Mesenchymal stem cell (in vitro differentiated cells and primary cell): Measurements from ENCODE around the gene PDE8B.
A peak's percentile ranks its signal among the peaks of the same experiment; 100 is the strongest.

Experiments used
- DNase-seq: peaks from one replicate; pipeline ENCODE4 v3.0.0-alpha.2; 2013
- H2AFZ ChIP-seq: one replicate; pipeline ENCODE4 v1.6.1; 2013; ENCODE audit warnings: low read depth, mild to moderate bottlenecking, control low read depth, inconsistent platforms, low read length, moderate library complexity
- H2AK5ac ChIP-seq: 2 replicates; pipeline ENCODE4 v1.6.1; 2013; ENCODE audit warnings: low read length, moderate library complexity, mild to moderate bottlenecking, inconsistent platforms; ENCODE audit not compliant: severe bottlenecking
- H2BK120ac ChIP-seq: one replicate; pipeline ENCODE4 v1.6.1; 2013; ENCODE audit warnings: low read depth, mild to moderate bottlenecking, inconsistent platforms, low read length, moderate library complexity
- H2BK12ac ChIP-seq, 2 experiments: one replicate each; pipeline ENCODE4 v1.6.1; 2013; ENCODE audit warnings: inconsistent platforms in 2 of 2, low read length in 2 of 2, mild to moderate bottlenecking in 2 of 2, moderate library complexity in 2 of 2, control low read depth in 1 of 2
- H2BK15ac ChIP-seq: one replicate; pipeline ENCODE4 v1.6.1; 2013; ENCODE audit warnings: mild to moderate bottlenecking, low read depth, inconsistent platforms; ENCODE audit not compliant: poor library complexity, severe bottlenecking
- H2BK5ac ChIP-seq: 2 replicates; pipeline ENCODE4 v1.6.1; 2013; ENCODE audit warnings: low read depth, mild to moderate bottlenecking, low read length, control low read depth, inconsistent platforms; ENCODE audit not compliant: poor library complexity, severe bottlenecking
- H3K14ac ChIP-seq, 2 experiments: one replicate each; pipeline ENCODE4 v1.6.1; 2013; ENCODE audit warnings: inconsistent platforms in 2 of 2, low read length in 2 of 2, control low read depth in 1 of 2, mild to moderate bottlenecking in 1 of 2, moderate library complexity in 1 of 2
- H3K18ac ChIP-seq, 2 experiments: one replicate each; pipeline ENCODE4 v1.6.1; 2013; ENCODE audit warnings: inconsistent platforms in 2 of 2, low read length in 2 of 2, control low read depth in 1 of 2, low read depth in 1 of 2, mild to moderate bottlenecking in 1 of 2
- H3K23ac ChIP-seq, 2 experiments: one replicate each; pipeline ENCODE4 v1.6.1; 2013; ENCODE audit warnings: inconsistent platforms in 2 of 2, low read length in 2 of 2, mild to moderate bottlenecking in 2 of 2, moderate library complexity in 2 of 2, control low read depth in 1 of 2
- H3K27ac ChIP-seq: 2 replicates; pipeline ENCODE4 v1.5.1; 2013; ENCODE audit warnings: mild to moderate bottlenecking, moderate library complexity, low read length, control low read depth, inconsistent platforms; ENCODE audit not compliant: poor library complexity, severe bottlenecking
- H3K27me3 ChIP-seq, 2 experiments: 2 replicates each; pipeline versions ENCODE4 v1.6.1 to v1.7.0; 2013; ENCODE audit warnings: low read length in 2 of 2, mild to moderate bottlenecking in 2 of 2, moderate library complexity in 2 of 2, control low read depth in 1 of 2, inconsistent platforms in 1 of 2; ENCODE audit not compliant: control insufficient read depth in 1 of 2, insufficient read depth in 1 of 2
- H3K36me3 ChIP-seq, 2 experiments: 2 replicates each; pipeline versions ENCODE4 v1.6.1 to v1.7.0; 2013; ENCODE audit warnings: low read length in 2 of 2, control low read depth in 1 of 2, inconsistent platforms in 1 of 2, low read depth in 1 of 2, mild to moderate bottlenecking in 1 of 2; ENCODE audit not compliant: insufficient read depth in 2 of 2, control insufficient read depth in 1 of 2
- H3K4ac ChIP-seq, 2 experiments: one replicate each; pipeline ENCODE4 v1.6.1; 2013; ENCODE audit warnings: inconsistent platforms in 2 of 2, low read length in 2 of 2, mild to moderate bottlenecking in 2 of 2, moderate library complexity in 2 of 2, control low read depth in 1 of 2, low read depth in 1 of 2
- H3K4me1 ChIP-seq: 2 replicates; pipeline ENCODE4 v1.6.1; 2013; ENCODE audit warnings: low read depth, low read length, control low read depth; ENCODE audit not compliant: control insufficient read depth, insufficient read depth
- H3K4me2 ChIP-seq: 2 replicates; pipeline ENCODE4 v1.6.1; 2013; ENCODE audit warnings: low read length, mild to moderate bottlenecking, inconsistent platforms; ENCODE audit not compliant: poor library complexity, severe bottlenecking
- H3K4me3 ChIP-seq, 2 experiments: 2 replicates each; pipeline versions ENCODE4 v1.5.1 to v1.7.0; 2013; ENCODE audit warnings: low read length in 2 of 2, mild to moderate bottlenecking in 2 of 2, control low read depth in 1 of 2, low read depth in 1 of 2; ENCODE audit not compliant: insufficient read depth in 1 of 2
- H3K79me1 ChIP-seq: replicated peaks from 2 replicates; pipeline ENCODE4 v1.6.1; 2013; ENCODE audit warnings: mild to moderate bottlenecking, control low read depth, low read length, inconsistent platforms; ENCODE audit not compliant: poor library complexity, severe bottlenecking
- H3K9ac ChIP-seq: 2 replicates; pipeline ENCODE4 v1.7.0; 2013; ENCODE audit warnings: mild to moderate bottlenecking, low read length, moderate library complexity
- H3K9me3 ChIP-seq: 2 replicates; pipeline ENCODE4 v1.7.0; 2013; ENCODE audit warnings: mild to moderate bottlenecking, low read length; ENCODE audit not compliant: control insufficient read depth
- H4K8ac ChIP-seq: one replicate; pipeline ENCODE4 v1.6.1; 2013; ENCODE audit warnings: inconsistent platforms, mild to moderate bottlenecking, low read length, moderate library complexity
- H4K91ac ChIP-seq: one replicate; pipeline ENCODE4 v1.6.1; 2013; ENCODE audit warnings: mild to moderate bottlenecking, low read length, inconsistent platforms
- WGBS: methylation state at CpG from one replicate; pipeline ENCODE4 v1.1.7; 2013; ENCODE audit warnings: mixed read lengths; 5-methylcytosine and 5-hydroxymethylcytosine counted together

Gene PDE8B

GRCh38 chr5:77409870-77410621 is 199.6 kb downstream of the PDE8B start:
- H2BK15ac ChIP-seq: no peak overlapping the region
- DNase-seq: no peak
- no peak overlapping the region for H3K4me2 ChIP-seq
- no peak overlapping the region for H3K9ac ChIP-seq
- no peak overlapping the region for H3K4ac ChIP-seq
- H2BK5ac ChIP-seq: no peak overlapping the region
- no peak overlapping the region for H3K23ac ChIP-seq
- no peak overlapping the region for H2BK120ac ChIP-seq
- H3K4me1 ChIP-seq: peaks cover 1% of the 10 kb centered on the region
- H2AK5ac ChIP-seq: no peak overlapping the region
- H3K4me3 ChIP-seq: no peak overlapping the region
- H3K18ac ChIP-seq: no peak overlapping the region
- no peak overlapping the region for H3K14ac ChIP-seq
- H3K9me3 ChIP-seq: no peaks in the 10 kb centered on the region
- no peaks in the 10 kb centered on the region for H3K79me1 ChIP-seq
- H2BK12ac ChIP-seq: no peak overlapping the region
- no peak overlapping the region for H4K91ac ChIP-seq
- no peaks in the 10 kb centered on the region for H3K36me3 ChIP-seq
- no peak overlapping the region for H2AFZ ChIP-seq
- H3K27me3 ChIP-seq: peaks cover 19 to 21% of the 10 kb centered on the region in 2 experiments
- no peak overlapping the region for H4K8ac ChIP-seq
- no peak overlapping the region for H3K27ac ChIP-seq
- 90% methylated on average over 8 of the region's 10 CpGs for WGBS

- Histone ChIP-seq H3K27me3 (peaks cover 10 to 19% of the 10 kb centered on the region in 2 experiments), H2BK12ac (no peak overlapping the region), H3K4me2 (no peak overlapping the region), H3K9me3 (no peaks in the 10 kb centered on the region), H2AK5ac (no peak overlapping the region), H3K36me3 (no peaks in the 10 kb centered on the region), H3K9ac (no peak overlapping the region), H2BK15ac (no peak overlapping the region), H3K4me1 (peaks cover 1% of the 10 kb centered on the region), H3K27ac (no peak overlapping the region), H3K4me3 (no peak overlapping the region), H3K14ac (no peak overlapping the region), H3K18ac (no peak overlapping the region), H2BK5ac (no peak overlapping the region), H2AFZ (no peak overlapping the region), H4K8ac (no peak overlapping the region), H3K23ac (no peak overlapping the region), H4K91ac (no peak overlapping the region), H2BK120ac (no peak overlapping the region), H3K4ac (no peak overlapping the region), H3K79me1 (no peaks in the 10 kb centered on the region)
- DNase-seq: no peak
- WGBS: 100% methylated on average over 1 of the region's 7 CpGs
Measured at GRCh38 chr5:77413049-77413448, 202.6 kb downstream of the PDE8B start.

- H3K23ac ChIP-seq: no peak overlapping the region
- no peak overlapping the region for H2AFZ ChIP-seq
- no peak overlapping the region for H3K4ac ChIP-seq
- H3K79me1 ChIP-seq: no peaks in the 10 kb centered on the region
- peak overlapping the region; percentile 7 for H4K8ac ChIP-seq
- no peaks in the 10 kb centered on the region for H3K36me3 ChIP-seq
- H3K27me3 ChIP-seq: peaks cover 0 to 4% of the 10 kb centered on the region in 2 experiments
- H3K4me3 ChIP-seq: no peak overlapping the region
- no peak overlapping the region for H3K9ac ChIP-seq
- no peak overlapping the region for H3K14ac ChIP-seq
- no peak overlapping the region for H2BK5ac ChIP-seq
- peaks cover 2% of the 10 kb centered on the region for H3K4me1 ChIP-seq
- no peak overlapping the region for H2BK120ac ChIP-seq
- no peak overlapping the region for H4K91ac ChIP-seq
- no peaks in the 10 kb centered on the region for H3K9me3 ChIP-seq
- H3K18ac ChIP-seq: no peak overlapping the region
- no peak overlapping the region for H3K27ac ChIP-seq
- WGBS: 89% methylated on average over 5 of the region's 5 CpGs
- DNase-seq: no peak
- H2AK5ac ChIP-seq: no peak overlapping the region
- no peak overlapping the region for H2BK15ac ChIP-seq
- H3K4me2 ChIP-seq: no peak overlapping the region
- H2BK12ac ChIP-seq: no peak overlapping the region
Measured at GRCh38 chr5:77418162-77418561, 207.7 kb downstream of the PDE8B start.

- Histone ChIP-seq H3K23ac (no peak overlapping the region), H3K36me3 (no peaks in the 10 kb centered on the region), H3K27ac (no peak overlapping the region), H3K27me3 (peaks cover 0 to 4% of the 10 kb centered on the region in 2 experiments), H3K4ac (no peak overlapping the region), H4K8ac (no peak overlapping the region), H2BK120ac (no peak overlapping the region), H3K14ac (no peak overlapping the region), H3K79me1 (no peaks in the 10 kb centered on the region), H2BK12ac (no peak overlapping the region), H2BK15ac (no peak overlapping the region), H3K4me3 (no peak overlapping the region), H2BK5ac (no peak overlapping the region), H4K91ac (no peak overlapping the region), H3K9me3 (no peaks in the 10 kb centered on the region), H3K9ac (no peak overlapping the region), H3K4me2 (no peak overlapping the region), H3K18ac (no peak overlapping the region), H2AFZ (no peak overlapping the region), H3K4me1 (peaks cover 2% of the 10 kb centered on the region), H2AK5ac (no peak overlapping the region)
- DNase-seq: no peak
- 94% methylated on average over 9 of the region's 13 CpGs for WGBS
Measured at GRCh38 chr5:77418601-77419581, 208.4 kb downstream of the PDE8B start.
